Breast epithelium (tissue), 4 donors: ENCODE data around the gene ATP1A2. TPM values are rescaled to one million over a fixed set of nuclear protein-coding genes. Genes with fewer than 3 reads are reported as not detected.
"Not testable (repeated sequence)": the region's sequence is repeated elsewhere in the genome, so short reads cannot be mapped to it uniquely, and the experiment has no call there.

Experiments used
- DNase-seq, 2 donors: peaks; one replicate each; pipeline ENCODE4 v3.0.0-alpha.2; 2019; ENCODE audit warnings: low spot score in 2 of 2
- H3K27ac ChIP-seq, 2 donors: fragments of 200-600 bp; sonication (generic) in 1 of 2; one replicate each; pipeline ENCODE4 v1.5.1; 2016 to 2019; ENCODE audit warnings: mild to moderate bottlenecking in 1 of 2
- H3K27me3 ChIP-seq, 2 donors: fragments of 200-600 bp; sonication (generic) in 1 of 2; one replicate each; pipeline versions ENCODE4 v1.5.1 to v1.6.0; 2017 to 2019; ENCODE audit warnings: control low read depth in 1 of 2, mild to moderate bottlenecking in 1 of 2
- H3K36me3 ChIP-seq: fragments of 200-600 bp; one replicate; pipeline ENCODE4 v1.5.1; 2019
- H3K4me1 ChIP-seq, 2 donors: fragments of 200-600 bp; sonication (generic); one replicate each; pipeline ENCODE4 v1.5.1; 2016 to 2019; ENCODE audit warnings: control low read depth in 1 of 2
- H3K4me3 ChIP-seq, 3 donors: fragments of 200-600 bp; sonication (generic); 1 replicate in 2 of 3; 2 replicates in 1 of 3; pipeline ENCODE4 v1.5.1; 2016 to 2019; ENCODE audit warnings: mild to moderate bottlenecking in 3 of 3, moderate library complexity in 2 of 3
- H3K9me3 ChIP-seq, 2 donors: fragments of 200-600 bp; sonication (generic) in 1 of 2; one replicate each; pipeline ENCODE4 v1.5.1; 2016 to 2019; ENCODE audit warnings: control low read depth in 1 of 2
- CTCF ChIP-seq, 3 donors: fragments of 450-650 bp; IDR thresholded peaks; one replicate each; pipeline ENCODE4 v1.5.1; 2016 to 2017; ENCODE audit warnings: antibody characterized with exemption in 3 of 3, mild to moderate bottlenecking in 3 of 3, moderate library complexity in 3 of 3
- POLR2A ChIP-seq: fragments of 450-650 bp; IDR thresholded peaks from one replicate; pipeline ENCODE4 v1.6.1; 2016; ENCODE audit warnings: antibody characterized with exemption, mild to moderate bottlenecking, moderate library complexity
- POLR2AphosphoS5 ChIP-seq, 3 donors: sonication (generic); formaldehyde crosslinking; IDR thresholded peaks; one replicate each; pipeline ENCODE4 v1.6.1; 2017; ENCODE audit warnings: antibody characterized with exemption in 3 of 3
- intact Hi-C: fragments of 100-400 bp; cut with DNase I; formaldehyde crosslinking; loops from one replicate; pipeline ENCODE4 v1.15.1; 2023; ENCODE audit warnings: low total_unique reads
- total RNA-seq, 3 donors: library from RNA; depleted of rRNA; stranded (reverse); fragments of >200 nt; gene quantifications; one replicate each; pipeline ENCODE4 v1.1.0, GENCODE V29; 2016

ATP1A2 gene
- total RNA-seq, 3 donors from 2014 or later, result 3.9 to 229 (median 6.4) TPM

- intact Hi-C loops, result no loop called here
- DNase-seq, result no peak
- H3K27ac ChIP-seq, result no peak overlapping the region
- no peaks in the 10 kb centered on the region for H3K4me1 ChIP-seq
- TF ChIP-seq POLR2A, result no peak
- no peak for TF ChIP-seq POLR2AphosphoS5 (IDR thresholded peaks at IDR 0.05)
- no peak for TF ChIP-seq CTCF (IDR thresholded peaks at IDR 0.05)
- H3K27me3 ChIP-seq, result no peaks in the 10 kb centered on the region
- no peaks in the 10 kb centered on the region for H3K36me3 ChIP-seq
- no peaks in the 10 kb centered on the region for H3K9me3 ChIP-seq
- no peak overlapping the region for H3K4me3 ChIP-seq
Observed at GRCh38 chr1:160122978-160123495, 7.5 kb downstream of the ATP1A2 start.

GRCh38 chr1:160123726-160124125 is 8.2 kb downstream of the ATP1A2 start:
- Histone ChIP-seq H3K9me3 (no peaks in the 10 kb centered on the region), H3K27me3 (no peaks in the 10 kb centered on the region), H3K4me1 (no peaks in the 10 kb centered on the region), H3K36me3 (no peaks in the 10 kb centered on the region), H3K4me3 (no peak overlapping the region), H3K27ac (no peak overlapping the region)
- no peak for TF ChIP-seq POLR2A
- no peak for TF ChIP-seq POLR2AphosphoS5 (IDR thresholded peaks at IDR 0.05)
- no peak for TF ChIP-seq CTCF (IDR thresholded peaks at IDR 0.05)
- no peak for DNase-seq
- intact Hi-C loops, result no loop called here

GRCh38 chr1:160124705-160125478 is 9.3 kb downstream of the ATP1A2 start:
- Histone ChIP-seq H3K9me3 (no peaks in the 10 kb centered on the region), H3K27ac (no peak overlapping the region), H3K36me3 (no peaks in the 10 kb centered on the region), H3K4me1 (no peaks in the 10 kb centered on the region), H3K4me3 (no peak overlapping the region), H3K27me3 (no peaks in the 10 kb centered on the region)
- peak in 1 of 2 donors; percentile 29 for DNase-seq
- TF ChIP-seq CTCF (IDR thresholded peaks at IDR 0.05), result no peak
- no peak for TF ChIP-seq POLR2A
- TF ChIP-seq POLR2AphosphoS5 (IDR thresholded peaks at IDR 0.05), result no peak
- intact Hi-C loops, result no loop called here

GRCh38 chr1:160125746-160126145 is 10.2 kb downstream of the ATP1A2 start:
- Histone ChIP-seq H3K27ac (no peak overlapping the region), H3K9me3 (no peaks in the 10 kb centered on the region), H3K4me1 (no peaks in the 10 kb centered on the region), H3K4me3 (no peak overlapping the region), H3K36me3 (no peaks in the 10 kb centered on the region), H3K27me3 (no peaks in the 10 kb centered on the region)
- DNase-seq, result no peak
- intact Hi-C loops, result no loop called here
- TF ChIP-seq CTCF (IDR thresholded peaks at IDR 0.05) (no peak), POLR2AphosphoS5 (IDR thresholded peaks at IDR 0.05) (no peak), POLR2A (no peak)

GRCh38 chr1:160126342-160126741 is 10.8 kb downstream of the ATP1A2 start:
- H3K36me3 ChIP-seq, H3K27ac ChIP-seq, DNase-seq: not testable (repeated sequence)

More at GRCh38 chr1:160126342-160126741, 10.8 kb downstream of the ATP1A2 start:
- H3K4me1 ChIP-seq, intact Hi-C loops, H3K4me3 ChIP-seq, H3K27me3 ChIP-seq, H3K9me3 ChIP-seq: not testable (repeated sequence)
